Measurements from ENCODE around the gene MAFG. TPM values are rescaled to one million over a fixed set of nuclear protein-coding genes. Genes with fewer than 3 reads are reported as not detected.

Gene MAFG
- total RNA-seq, 1 experiment from 2014 or later, result 29.8 TPM

DNA sequence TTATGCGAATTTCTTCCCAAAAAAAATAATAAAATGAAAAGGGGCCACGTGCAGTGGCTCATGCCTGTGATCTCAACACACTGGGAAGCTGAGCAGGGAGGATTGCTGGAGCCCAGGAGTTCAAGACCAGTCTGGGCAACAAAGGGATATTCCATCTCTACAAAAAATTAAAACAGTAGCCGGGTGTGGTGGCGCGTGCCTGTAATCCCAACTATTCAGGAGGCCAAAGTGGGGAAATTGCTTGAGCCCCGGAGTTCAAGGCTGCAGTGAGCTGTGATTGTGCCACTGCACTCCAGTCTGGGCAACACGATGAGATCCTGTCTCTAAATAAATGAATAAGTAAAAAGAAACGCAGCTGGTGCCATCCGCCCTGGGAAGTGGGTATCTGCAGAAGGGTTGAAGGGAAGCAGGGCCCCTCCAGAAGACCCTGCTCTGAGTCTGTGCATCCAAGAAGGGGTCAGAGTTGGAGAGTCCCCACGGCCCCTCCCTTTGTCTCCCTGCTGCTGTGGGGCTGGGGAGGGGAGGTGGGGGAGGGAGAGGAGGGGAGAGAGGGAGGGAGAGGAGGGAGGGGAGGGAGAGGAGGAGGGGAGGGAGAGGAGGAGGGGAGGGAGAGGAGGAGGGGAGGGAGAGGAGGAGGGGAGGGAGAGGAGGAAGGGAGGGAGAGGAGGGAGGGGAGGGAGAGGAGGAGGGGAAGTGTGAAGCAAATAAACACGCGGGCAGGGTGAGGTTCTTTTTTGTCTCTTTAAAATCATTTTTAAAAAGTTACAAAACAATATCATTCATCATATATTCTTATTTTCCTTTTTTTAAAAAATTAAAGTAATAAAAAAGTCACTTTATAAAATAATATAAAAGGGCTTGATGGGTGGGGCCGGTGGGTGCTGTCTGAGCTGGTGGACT is 24.5 kb upstream of the MAFG start:
- ChIA-PET POLR2A (no interaction called here), CTCF (interaction anchor here (1.2 to 2.4 kb wide), 2 partner anchors 8 to 15 kb away, joined by 3 to 6 read pairs; no protein-coding TSS in a partner anchor)
- Mint-ChIP-seq H3K27me3 (ENCODE audit: low read depth) (peaks cover 6% of the 10 kb centered on the region), H3K9me3 (no peaks in the 10 kb centered on the region), H3K4me1 (no peaks in the 10 kb centered on the region), H3K27ac (no peak overlapping the region), H3K36me3 (no peaks in the 10 kb centered on the region), H3K4me3 (no peak overlapping the region)
- no peak for ATAC-seq
- DNase-seq (ENCODE audit: low spot score), result no peak
- TF ChIP-seq ERG (CRISPR knock-in tag; IDR thresholded peaks at IDR 0.05) (no peak), GABPB1 (CRISPR knock-in tag; IDR thresholded peaks at IDR 0.05) (no peak), MYBL2 (CRISPR knock-in tag; IDR thresholded peaks at IDR 0.05) (no peak), ZNF263 (CRISPR knock-in tag; IDR thresholded peaks at IDR 0.05; ENCODE audit: low read depth) (no peak), KAT7 (CRISPR knock-in tag; IDR thresholded peaks at IDR 0.05; ENCODE audit: borderline replicate concordance) (no peak), MXD4 (CRISPR knock-in tag; IDR thresholded peaks at IDR 0.05; ENCODE audit: borderline replicate concordance) (no peak), SOX15 (CRISPR knock-in tag; IDR thresholded peaks at IDR 0.05) (no peak)
- TF ChIP-seq, protein P1, sequence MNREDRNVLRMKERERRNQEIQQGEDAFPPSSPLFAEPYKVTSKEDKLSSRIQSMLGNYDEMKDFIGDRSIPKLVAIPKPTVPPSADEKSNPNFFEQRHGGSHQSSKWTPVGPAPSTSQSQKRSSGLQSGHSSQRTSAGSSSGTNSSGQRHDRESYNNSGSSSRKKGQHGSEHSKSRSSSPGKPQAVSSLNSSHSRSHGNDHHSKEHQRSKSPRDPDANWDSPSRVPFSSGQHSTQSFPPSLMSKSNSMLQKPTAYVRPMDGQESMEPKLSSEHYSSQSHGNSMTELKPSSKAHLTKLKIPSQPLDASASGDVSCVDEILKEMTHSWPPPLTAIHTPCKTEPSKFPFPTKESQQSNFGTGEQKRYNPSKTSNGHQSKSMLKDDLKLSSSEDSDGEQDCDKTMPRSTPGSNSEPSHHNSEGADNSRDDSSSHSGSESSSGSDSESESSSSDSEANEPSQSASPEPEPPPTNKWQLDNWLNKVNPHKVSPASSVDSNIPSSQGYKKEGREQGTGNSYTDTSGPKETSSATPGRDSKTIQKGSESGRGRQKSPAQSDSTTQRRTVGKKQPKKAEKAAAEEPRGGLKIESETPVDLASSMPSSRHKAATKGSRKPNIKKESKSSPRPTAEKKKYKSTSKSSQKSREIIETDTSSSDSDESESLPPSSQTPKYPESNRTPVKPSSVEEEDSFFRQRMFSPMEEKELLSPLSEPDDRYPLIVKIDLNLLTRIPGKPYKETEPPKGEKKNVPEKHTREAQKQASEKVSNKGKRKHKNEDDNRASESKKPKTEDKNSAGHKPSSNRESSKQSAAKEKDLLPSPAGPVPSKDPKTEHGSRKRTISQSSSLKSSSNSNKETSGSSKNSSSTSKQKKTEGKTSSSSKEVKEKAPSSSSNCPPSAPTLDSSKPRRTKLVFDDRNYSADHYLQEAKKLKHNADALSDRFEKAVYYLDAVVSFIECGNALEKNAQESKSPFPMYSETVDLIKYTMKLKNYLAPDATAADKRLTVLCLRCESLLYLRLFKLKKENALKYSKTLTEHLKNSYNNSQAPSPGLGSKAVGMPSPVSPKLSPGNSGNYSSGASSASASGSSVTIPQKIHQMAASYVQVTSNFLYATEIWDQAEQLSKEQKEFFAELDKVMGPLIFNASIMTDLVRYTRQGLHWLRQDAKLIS (CRISPR knock-in tag; IDR thresholded peaks at IDR 0.05; ENCODE audit: borderline replicate concordance), result no peak
- TF ChIP-seq, protein P2, sequence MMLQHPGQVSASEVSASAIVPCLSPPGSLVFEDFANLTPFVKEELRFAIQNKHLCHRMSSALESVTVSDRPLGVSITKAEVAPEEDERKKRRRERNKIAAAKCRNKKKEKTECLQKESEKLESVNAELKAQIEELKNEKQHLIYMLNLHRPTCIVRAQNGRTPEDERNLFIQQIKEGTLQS (CRISPR knock-in tag; conservative IDR thresholded peaks at IDR 0.05), result no peak
- TF ChIP-seq, protein P3, sequence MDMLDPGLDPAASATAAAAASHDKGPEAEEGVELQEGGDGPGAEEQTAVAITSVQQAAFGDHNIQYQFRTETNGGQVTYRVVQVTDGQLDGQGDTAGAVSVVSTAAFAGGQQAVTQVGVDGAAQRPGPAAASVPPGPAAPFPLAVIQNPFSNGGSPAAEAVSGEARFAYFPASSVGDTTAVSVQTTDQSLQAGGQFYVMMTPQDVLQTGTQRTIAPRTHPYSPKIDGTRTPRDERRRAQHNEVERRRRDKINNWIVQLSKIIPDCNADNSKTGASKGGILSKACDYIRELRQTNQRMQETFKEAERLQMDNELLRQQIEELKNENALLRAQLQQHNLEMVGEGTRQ (CRISPR knock-in tag; IDR thresholded peaks at IDR 0.05), result no peak
- TF ChIP-seq, protein P4, sequence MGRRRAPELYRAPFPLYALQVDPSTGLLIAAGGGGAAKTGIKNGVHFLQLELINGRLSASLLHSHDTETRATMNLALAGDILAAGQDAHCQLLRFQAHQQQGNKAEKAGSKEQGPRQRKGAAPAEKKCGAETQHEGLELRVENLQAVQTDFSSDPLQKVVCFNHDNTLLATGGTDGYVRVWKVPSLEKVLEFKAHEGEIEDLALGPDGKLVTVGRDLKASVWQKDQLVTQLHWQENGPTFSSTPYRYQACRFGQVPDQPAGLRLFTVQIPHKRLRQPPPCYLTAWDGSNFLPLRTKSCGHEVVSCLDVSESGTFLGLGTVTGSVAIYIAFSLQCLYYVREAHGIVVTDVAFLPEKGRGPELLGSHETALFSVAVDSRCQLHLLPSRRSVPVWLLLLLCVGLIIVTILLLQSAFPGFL (CRISPR knock-in tag; IDR thresholded peaks at IDR 0.05; ENCODE audit: borderline replicate concordance), result no peak

DNA sequence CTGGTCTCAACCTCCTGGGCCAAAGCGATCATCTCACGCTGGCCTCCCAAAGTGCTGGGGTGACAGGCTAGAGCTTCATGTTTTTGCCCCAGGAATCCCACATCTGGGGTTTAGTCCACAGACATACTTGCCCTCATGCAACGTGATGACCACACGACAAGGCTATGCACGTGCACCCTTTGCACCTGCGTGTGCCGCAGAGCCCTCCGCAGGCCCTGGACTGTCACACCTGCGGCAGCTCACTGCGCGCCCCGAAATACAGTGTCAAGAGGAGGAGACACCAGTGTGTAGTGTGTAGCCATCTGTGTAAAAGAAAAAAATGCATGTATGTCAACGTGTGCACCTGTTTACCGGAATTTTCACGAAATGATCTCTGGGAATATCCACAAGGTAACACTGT is 23.0 kb upstream of the MAFG start:
- Mint-ChIP-seq H3K36me3 (no peaks in the 10 kb centered on the region), H3K27me3 (ENCODE audit: low read depth) (no peaks in the 10 kb centered on the region), H3K4me1 (no peaks in the 10 kb centered on the region), H3K27ac (no peak overlapping the region), H3K9me3 (no peaks in the 10 kb centered on the region), H3K4me3 (no peak overlapping the region)
- no peak for ATAC-seq
- ChIA-PET POLR2A (no interaction called here), CTCF (interaction anchor here (0.6 to 0.7 kb wide), 2 partner anchors 9 to 87 kb away, joined by 3 to 5 read pairs; partner anchors contain the start of gene DCXR)
- DNase-seq (ENCODE audit: low spot score), result no peak
- TF ChIP-seq CTCF (IDR thresholded peaks at IDR 0.05), result no peak
- no peak for TF ChIP-seq GABPB1 (CRISPR knock-in tag; IDR thresholded peaks at IDR 0.05)
- TF ChIP-seq, protein P5, sequence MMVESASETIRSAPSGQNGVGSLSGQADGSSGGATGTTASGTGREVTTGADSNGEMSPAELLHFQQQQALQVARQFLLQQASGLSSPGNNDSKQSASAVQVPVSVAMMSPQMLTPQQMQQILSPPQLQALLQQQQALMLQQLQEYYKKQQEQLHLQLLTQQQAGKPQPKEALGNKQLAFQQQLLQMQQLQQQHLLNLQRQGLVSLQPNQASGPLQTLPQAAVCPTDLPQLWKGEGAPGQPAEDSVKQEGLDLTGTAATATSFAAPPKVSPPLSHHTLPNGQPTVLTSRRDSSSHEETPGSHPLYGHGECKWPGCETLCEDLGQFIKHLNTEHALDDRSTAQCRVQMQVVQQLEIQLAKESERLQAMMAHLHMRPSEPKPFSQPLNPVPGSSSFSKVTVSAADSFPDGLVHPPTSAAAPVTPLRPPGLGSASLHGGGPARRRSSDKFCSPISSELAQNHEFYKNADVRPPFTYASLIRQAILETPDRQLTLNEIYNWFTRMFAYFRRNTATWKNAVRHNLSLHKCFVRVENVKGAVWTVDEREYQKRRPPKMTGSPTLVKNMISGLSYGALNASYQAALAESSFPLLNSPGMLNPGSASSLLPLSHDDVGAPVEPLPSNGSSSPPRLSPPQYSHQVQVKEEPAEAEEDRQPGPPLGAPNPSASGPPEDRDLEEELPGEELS (CRISPR knock-in tag; IDR thresholded peaks at IDR 0.05), result no peak
- no peak for TF ChIP-seq PRRX2 (CRISPR knock-in tag; IDR thresholded peaks at IDR 0.05)
- TF ChIP-seq SMAD4 (CRISPR knock-in tag; IDR thresholded peaks at IDR 0.05), result no peak
- TF ChIP-seq FOXK1 (CRISPR knock-in tag; IDR thresholded peaks at IDR 0.05), result no peak
- TF ChIP-seq TP53 (CRISPR knock-in tag; IDR thresholded peaks at IDR 0.05), result no peak
- TF ChIP-seq, protein P6, sequence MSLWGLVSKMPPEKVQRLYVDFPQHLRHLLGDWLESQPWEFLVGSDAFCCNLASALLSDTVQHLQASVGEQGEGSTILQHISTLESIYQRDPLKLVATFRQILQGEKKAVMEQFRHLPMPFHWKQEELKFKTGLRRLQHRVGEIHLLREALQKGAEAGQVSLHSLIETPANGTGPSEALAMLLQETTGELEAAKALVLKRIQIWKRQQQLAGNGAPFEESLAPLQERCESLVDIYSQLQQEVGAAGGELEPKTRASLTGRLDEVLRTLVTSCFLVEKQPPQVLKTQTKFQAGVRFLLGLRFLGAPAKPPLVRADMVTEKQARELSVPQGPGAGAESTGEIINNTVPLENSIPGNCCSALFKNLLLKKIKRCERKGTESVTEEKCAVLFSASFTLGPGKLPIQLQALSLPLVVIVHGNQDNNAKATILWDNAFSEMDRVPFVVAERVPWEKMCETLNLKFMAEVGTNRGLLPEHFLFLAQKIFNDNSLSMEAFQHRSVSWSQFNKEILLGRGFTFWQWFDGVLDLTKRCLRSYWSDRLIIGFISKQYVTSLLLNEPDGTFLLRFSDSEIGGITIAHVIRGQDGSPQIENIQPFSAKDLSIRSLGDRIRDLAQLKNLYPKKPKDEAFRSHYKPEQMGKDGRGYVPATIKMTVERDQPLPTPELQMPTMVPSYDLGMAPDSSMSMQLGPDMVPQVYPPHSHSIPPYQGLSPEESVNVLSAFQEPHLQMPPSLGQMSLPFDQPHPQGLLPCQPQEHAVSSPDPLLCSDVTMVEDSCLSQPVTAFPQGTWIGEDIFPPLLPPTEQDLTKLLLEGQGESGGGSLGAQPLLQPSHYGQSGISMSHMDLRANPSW (CRISPR knock-in tag; conservative IDR thresholded peaks at IDR 0.05; ENCODE audit: low read depth), result no peak

All from WTC11 (cell line).